HepG2 (cell line): ENCODE measurements around the gene SLU7.

Experiments used
- ESRRA ChIP-seq: sonication (generic); formaldehyde crosslinking; IDR thresholded peaks from 2 replicates; pipeline ENCODE4 v1.5.1; 2020; ENCODE audit warnings: mild to moderate bottlenecking, low read depth, missing genetic modification reagents
- TP53 ChIP-seq: sonication (generic); formaldehyde crosslinking; conservative IDR thresholded peaks from 2 replicates; pipeline ENCODE4 v1.4.0; 2020; ENCODE audit warnings: missing genetic modification reagents
- ZNF207 ChIP-seq: fragments of 450-650 bp; IDR thresholded peaks from 2 replicates; pipeline ENCODE4 v1.6.1; 2016; ENCODE audit warnings: antibody characterized with exemption, borderline replicate concordance
- ZNF709 ChIP-seq: sonication (generic); formaldehyde crosslinking; IDR thresholded peaks from 2 replicates; pipeline ENCODE4 v1.5.0; 2020; ENCODE audit warnings: mild to moderate bottlenecking, missing genetic modification reagents
- TF ChIP-seq, protein P1 (sequence below): sonication (generic); formaldehyde crosslinking; IDR thresholded peaks from 2 replicates; pipeline ENCODE4 v1.5.0; 2020; ENCODE audit warnings: mild to moderate bottlenecking, missing genetic modification reagents, moderate library complexity

DNA sequence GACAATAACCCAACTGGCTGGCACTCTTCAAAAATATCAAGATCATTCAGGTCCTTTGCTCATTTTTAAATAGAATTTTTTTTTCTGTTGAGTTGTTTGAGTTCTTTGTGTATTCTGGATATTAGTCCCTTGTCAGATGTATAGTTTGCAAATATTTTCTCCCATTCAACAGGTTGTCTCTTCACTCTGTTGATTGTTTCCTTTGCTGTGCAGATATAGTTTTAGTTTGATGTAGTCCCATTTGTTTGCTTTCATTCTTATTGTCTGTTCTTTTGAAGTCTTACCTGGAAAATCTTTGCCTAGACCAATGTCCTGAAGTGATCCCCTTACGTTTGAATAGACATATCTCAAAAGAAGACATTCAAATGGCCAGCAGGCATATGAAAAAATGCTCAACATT is 25.5 kb upstream of the SLU7 start:
- TF ChIP-seq ZNF709 (CRISPR knock-in tag) (no peak), ZNF207 (no peak), TP53 (CRISPR knock-in tag) (no peak), ESRRA (CRISPR knock-in tag) (no peak)
- TF ChIP-seq, protein P1, sequence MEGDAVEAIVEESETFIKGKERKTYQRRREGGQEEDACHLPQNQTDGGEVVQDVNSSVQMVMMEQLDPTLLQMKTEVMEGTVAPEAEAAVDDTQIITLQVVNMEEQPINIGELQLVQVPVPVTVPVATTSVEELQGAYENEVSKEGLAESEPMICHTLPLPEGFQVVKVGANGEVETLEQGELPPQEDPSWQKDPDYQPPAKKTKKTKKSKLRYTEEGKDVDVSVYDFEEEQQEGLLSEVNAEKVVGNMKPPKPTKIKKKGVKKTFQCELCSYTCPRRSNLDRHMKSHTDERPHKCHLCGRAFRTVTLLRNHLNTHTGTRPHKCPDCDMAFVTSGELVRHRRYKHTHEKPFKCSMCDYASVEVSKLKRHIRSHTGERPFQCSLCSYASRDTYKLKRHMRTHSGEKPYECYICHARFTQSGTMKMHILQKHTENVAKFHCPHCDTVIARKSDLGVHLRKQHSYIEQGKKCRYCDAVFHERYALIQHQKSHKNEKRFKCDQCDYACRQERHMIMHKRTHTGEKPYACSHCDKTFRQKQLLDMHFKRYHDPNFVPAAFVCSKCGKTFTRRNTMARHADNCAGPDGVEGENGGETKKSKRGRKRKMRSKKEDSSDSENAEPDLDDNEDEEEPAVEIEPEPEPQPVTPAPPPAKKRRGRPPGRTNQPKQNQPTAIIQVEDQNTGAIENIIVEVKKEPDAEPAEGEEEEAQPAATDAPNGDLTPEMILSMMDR (CRISPR knock-in tag), result no peak
